HG02870 (cell line): ENCODE measurements around the gene ESD.
"Not testable (repeated sequence)": the region's sequence is repeated elsewhere in the genome, so short reads cannot be mapped to it uniquely, and the experiment has no call there.

Experiments
- ATAC-seq: cut with Tn5 transposase; IDR thresholded peaks from one replicate; pipeline ENCODE4 v1.9.1; 2021; ENCODE audit warnings: mild to moderate bottlenecking, moderate library complexity; ENCODE audit not compliant: unreplicated experiment

ESD gene

DNA sequence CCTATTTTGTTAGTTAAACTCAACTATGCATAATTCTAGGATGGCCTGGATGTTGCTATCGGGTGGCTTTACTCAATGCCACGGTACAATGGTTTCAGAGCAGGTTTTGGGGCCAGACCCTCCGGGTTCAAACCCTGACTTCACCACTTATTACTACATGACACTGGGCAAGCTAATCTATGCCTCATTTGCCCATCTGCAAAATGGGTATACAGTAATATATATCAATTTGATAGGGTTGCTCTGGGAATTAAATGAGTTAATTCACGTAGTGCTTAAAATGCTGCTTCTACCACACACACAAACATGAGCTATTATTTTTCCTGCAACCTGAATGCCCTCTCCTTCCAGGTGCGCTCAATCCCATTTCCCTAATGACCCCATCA lies 839 bp downstream of the ESD start:
- ATAC-seq, result no peak

DNA sequence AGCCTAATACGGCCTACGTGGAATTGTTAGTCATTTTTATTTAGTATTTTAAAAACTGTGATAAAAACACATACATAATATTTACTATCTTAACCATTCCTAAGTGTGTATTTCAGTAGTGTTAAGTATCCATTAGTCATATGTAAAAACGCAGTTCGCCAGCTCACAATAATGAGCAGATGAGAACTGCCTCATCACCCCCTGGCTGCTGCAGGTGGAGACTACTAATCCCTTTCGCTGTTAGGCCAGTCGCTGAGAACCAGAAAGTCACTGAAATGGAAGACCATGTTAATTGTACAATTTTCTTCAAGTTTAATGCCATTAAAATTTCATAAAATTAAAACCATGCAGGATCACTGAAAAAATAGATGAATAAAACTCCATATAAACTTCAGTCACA lies 1.6 kb downstream of the ESD start:
- ATAC-seq, result no peak

DNA sequence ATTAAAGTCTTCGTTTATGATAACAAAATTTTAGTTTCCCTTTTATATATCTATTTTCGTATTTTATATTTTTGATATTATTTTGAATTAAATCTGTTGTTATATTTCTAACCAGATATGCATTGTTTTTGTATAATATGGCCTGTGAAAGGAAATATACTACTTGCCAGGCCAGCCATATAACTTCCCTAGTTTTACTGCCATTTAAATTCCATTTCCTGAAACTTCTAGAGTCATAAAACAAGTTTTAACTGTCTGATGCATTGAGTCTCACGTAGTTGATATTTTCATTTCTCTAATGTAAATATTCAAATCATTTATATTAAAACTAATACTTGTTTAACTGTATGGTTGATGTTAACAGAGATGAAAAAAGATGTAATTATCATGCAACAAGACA lies 13.5 kb downstream of the ESD start:
- ATAC-seq, result no peak

DNA sequence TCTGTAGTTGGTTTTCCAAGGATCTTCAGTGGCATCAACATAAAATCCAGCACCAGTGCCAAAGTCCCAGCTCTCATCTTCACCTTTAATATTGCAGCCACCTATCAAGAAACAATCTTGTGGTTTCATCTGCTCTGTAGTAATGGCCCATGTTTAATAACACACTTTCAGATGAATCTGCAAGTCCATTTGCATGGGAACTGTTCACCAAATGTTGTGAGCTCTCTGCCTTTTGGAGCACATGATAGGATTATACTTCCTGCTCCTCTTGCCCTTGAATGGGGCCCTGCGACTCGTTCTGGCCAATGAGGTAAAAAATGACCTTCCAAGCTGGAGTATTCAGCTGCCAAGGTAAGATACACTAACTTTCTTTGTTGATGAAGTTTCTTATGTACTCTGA lies 14.3 kb downstream of the ESD start:
- no peak for ATAC-seq

DNA sequence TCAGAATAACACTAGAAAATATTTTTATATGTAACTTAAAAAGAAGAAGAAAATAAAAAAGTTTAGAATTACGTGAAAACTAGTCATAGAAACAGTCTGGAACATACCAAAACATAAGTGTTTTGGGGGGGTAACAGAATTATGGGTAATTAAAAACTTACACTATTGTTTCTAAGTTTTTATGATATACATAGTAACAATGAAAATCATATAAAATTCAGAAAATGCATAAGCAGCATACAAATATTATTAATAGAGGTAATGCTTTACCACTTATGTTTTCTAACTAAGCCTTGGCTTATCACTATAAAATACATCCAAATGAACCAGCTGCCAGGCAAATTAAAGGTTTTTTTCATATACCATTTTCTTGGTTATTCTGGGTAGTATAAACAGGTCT lies 14.9 kb downstream of the ESD start:
- ATAC-seq, result no peak

DNA sequence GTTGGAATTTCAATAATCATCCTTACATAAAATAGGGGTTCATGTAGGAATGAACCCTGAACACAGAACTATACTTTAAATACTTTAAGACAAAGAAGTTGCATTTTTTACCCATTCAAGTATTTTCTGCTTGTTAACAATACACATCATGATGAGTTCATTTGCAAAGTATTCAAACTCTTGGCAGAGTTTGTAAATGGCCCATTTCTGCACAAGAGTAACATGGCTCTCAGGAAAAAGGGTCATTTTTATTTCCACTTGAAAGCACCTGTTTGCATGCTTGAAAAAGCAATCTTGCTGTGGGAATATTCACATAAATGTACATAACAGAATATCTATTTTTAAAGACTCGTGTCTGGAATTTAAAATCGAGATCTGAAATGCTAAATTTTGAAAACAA lies 18.1 kb downstream of the ESD start:
- no peak for ATAC-seq

DNA sequence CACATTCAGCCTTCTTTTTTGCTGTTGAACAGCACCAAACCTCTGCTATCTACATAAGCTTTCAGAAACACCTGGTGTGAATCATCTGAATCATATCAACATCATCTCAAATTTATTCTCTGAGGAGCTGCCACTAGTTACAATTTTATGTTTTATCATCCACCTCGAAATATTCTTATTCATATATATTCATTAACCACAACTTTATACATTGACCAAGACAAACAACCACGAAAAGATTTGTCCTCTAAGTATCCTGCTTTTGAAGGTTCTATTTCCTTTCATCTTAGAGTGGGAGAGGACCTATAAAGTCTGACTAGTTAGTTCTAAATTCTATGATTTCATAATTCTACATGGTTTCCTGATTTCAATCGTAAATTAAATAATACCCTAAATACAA lies 18.9 kb downstream of the ESD start:
- no peak for ATAC-seq

DNA sequence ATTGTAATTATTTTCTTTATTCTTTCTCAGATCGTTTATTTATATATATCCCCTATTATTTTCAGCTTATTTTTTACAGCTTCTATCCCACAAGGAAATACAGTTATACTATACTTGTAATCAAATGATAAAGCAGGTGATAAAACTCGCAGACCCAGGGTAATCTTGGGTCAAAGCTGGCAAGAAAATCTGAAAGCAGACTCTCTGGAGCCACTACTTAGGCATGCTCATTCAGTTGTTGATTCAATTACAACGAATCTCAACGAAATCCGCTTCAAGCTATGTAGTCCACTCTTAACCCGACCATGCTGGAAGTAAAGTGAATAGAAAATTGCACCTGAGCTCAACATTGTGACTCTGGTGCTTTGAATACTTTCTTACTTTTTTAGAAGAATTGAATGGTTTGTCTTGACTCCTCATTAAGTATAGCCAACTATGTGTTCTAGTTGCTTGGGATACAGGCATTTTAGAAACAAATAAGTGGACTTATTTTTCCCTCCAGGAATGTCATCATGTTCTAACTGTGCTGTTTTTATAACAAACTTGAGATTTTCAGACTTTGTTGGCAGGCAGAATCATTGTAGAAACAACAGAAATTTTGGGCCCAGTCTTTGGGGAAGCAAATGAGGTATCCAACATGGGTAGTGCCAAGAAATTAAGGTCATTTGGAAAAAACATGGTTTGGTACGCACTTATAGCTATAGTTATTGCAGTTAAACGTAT lies 21.4 kb downstream of the ESD start:
- no peak for ATAC-seq

DNA sequence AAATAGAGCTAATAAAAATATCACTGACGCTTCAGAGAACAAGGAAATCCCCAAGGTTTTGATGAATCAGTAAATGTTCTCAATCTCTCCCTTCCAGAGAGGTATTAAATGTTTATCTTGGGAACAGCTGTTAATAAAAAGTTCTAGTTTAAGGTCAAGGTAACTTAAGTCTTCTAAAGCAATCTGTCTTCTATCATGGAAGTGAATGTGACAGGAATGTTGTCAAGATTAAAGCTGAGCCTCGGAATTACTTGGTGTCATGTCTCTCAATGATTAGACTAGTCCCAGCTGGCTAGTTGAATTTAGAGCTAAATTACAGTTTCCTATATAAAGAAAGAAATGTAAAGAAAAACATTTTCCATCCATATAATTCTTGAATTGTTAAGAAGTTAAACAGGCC lies 23.4 kb downstream of the ESD start:
- no peak for ATAC-seq

DNA sequence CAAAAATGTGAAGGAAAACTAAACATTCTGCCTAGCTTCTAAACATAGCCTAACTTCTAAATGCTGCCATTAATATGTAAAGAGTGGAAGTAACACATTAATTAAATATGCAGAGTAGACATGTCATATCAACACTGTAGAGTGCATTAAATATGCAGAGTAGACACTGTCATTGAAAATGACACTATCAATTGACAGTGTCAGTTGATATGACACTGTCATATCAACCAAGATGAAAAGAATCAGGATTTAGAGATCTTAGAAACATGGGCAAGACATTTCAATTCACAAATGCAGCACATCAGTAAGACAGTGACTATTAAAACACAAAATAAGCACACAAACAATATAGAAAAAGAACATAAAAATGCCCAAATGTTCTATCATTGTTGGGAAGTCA lies 25.3 kb downstream of the ESD start:
- no peak for ATAC-seq

DNA sequence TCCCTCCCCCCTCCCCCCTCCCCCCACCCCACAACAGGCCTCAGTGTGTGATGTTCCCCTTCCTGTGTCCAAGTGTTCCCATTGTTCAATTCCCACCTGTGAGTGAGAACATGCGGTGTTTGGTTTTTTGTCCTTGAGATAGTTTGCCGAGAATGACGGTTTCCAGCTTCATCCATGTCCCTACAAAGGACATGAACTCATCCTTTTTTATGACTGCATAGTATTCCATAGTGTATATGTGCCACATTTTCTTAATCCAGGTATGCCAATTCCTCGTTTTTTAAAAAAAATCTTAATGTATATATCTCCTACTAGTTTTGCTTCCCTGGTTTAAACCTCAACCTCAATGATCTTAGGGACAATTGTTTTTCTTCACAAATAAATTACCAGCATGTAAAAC lies 27.0 kb downstream of the ESD start:
- not testable (repeated sequence) for ATAC-seq

DNA sequence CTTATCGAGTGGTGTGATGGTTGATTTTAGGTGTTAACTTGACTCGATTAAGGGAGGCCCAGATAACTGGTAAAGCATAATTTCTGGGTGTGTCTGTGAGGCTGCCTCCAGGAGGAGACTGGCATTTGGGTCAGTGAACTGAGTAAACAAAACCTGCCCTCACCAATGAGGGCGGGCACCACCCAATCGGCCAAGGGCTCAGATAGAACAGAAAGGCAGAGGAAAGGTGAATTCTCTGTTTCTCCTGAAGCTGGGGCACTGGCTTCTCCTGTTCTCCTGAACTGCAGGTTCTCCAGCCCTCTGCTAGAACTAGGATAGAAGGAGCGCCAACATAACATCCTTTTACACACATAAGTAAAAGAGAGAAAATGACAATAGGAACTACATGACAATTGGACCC lies 35.1 kb downstream of the ESD start:
- ATAC-seq, result no peak

DNA sequence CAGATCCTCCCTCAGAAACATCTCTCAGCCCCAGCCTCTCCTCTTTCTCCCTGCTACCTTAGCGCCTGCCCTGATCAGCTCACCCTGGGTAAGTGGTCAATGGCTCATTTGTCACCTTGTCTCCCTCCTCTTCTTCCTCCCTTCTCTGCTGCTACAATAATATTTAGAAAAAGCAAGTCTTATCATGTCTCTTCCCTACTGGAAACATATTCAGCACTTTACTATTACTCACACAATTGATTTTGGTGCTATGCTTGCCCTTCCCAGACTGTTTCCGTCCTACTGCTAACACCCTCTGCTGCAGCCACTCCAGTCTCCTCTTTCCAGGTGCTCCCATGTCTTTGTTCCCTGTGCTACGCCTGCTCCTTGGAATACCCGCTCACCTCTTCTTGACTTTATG lies 35.8 kb downstream of the ESD start:
- no peak for ATAC-seq

DNA sequence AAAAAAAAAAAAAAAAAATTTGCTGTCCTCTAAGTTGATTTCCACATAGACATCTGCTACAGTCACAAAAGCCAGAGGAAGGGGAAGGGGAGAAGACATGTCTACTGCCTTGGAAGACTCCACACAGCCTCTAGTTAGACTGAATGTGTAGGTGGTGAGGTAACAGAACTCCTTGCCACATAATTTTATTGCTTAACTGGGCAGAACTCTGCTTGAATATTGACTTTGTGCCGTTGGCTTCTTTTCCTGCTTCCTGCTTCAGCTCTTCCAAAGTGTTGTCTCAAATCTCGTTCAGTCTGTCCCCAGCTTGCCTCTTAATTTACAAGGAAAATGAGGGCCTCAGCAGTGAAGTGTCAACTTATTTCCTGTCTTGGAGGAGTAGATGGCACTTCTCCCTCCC lies 37.1 kb downstream of the ESD start:
- no peak for ATAC-seq

DNA sequence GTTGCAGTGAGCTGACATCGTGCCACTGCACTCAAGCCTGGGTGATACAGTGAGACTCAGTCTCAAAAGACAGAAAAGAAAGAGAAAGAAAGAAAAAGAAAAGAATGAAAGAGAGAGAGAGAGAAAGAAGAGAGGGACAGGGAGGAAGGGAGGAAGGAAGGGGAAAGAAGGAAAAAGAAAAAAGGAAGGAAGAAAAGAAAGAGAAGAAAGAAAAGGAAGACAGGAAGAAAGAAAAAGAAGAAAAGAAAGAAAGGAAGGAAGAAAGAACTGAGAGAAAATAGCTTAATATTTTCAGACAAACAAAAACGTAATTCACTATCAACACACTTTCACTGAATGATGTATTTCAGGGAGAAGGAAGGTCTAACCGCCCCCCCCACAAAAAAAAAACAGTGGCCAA lies 39.3 kb downstream of the ESD start:
- no peak for ATAC-seq

DNA sequence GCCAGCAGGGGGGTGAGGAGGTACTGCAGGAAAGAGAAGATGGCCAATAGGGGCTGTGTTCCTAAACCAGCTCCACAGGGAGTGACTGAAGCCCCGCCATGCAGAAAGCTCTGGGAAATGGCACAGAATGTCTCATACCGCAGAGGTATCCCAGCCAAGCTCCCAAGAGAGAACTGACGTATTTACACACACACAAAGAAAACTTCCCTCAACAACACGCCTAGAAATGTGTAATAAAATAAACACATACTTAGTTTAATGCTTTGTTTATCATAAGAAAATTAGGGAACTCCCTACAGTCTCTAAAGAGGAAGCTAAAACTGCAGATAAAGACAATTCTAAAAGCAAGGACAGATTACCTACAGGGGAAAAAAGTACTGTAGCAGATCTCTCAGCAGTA lies 40.0 kb downstream of the ESD start:
- no peak for ATAC-seq

DNA sequence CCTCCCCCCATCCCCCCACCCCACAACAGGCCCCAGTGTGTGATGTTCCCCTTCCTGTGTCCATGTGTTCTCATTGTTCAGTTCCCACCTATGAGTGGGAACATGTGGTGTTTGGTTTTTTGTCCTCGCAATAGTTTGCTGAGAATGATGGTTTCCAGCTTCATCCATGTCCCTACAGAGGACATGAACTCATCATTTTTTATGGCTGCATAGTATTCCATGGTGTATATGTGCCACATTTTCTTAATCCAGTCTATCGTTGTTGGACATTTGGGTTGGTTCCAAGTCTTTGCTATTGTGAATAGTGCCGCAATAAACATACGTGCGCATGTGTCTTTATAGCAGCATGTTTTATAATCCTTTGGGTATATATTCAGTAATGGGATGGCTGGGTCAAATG lies 41.5 kb downstream of the ESD start:
- not testable (repeated sequence) for ATAC-seq

DNA sequence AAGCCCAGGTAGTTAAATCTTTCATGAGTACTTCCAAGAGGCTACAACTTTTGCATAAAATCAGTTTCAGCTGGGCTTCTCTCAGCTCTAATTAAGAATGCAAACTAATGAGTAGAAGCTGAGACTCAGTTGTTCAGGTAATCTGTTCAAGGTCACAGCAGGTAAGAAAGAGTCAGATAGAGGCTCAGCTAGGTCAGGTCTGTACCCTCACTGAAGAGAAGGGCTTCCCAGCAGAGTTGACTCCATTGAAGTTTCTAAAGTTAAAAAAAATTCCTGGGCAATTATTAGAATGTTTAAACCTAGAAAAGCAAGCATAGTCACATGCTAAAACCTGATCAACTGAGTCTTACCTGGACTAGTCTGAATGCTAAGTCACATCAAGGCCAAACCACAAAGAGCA lies 42.1 kb downstream of the ESD start:
- ATAC-seq, result no peak

DNA sequence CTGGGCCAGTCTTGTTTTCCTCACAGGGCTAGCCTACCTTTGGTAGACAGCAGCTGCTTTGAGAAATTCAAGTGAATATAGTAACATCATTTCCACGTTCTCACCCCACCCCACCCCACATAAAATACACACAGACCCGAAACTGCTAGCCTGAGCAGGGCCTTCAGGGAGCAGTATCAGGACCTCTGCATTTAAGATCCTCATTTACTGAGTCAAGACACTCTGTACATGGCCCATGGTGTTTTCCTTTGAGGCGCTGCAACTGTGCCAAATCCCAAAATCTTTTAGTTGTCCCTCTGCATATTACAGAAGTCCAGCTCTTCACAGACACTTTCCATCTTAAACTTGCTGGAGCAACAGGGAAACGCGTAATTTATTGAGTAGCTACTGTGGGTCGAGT lies 43.0 kb downstream of the ESD start:
- ATAC-seq, result no peak

DNA sequence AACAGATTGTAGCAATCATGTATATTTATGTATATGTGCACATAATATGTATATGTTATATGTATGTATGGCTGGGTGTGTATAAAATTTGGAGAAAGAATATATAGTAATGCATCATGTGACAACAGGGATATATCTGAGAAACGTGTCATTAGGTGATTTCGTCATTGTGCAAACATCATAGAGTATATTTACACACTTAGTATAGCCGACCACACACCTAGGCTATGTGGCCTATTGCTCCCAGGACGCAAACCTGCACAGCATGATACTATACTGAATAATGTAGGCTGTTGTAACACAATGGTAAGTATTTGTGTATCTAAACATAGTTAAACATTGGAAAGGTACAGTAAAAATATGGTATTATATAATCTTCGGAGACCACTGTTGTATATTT lies 43.8 kb downstream of the ESD start:
- ATAC-seq, result no peak

DNA sequence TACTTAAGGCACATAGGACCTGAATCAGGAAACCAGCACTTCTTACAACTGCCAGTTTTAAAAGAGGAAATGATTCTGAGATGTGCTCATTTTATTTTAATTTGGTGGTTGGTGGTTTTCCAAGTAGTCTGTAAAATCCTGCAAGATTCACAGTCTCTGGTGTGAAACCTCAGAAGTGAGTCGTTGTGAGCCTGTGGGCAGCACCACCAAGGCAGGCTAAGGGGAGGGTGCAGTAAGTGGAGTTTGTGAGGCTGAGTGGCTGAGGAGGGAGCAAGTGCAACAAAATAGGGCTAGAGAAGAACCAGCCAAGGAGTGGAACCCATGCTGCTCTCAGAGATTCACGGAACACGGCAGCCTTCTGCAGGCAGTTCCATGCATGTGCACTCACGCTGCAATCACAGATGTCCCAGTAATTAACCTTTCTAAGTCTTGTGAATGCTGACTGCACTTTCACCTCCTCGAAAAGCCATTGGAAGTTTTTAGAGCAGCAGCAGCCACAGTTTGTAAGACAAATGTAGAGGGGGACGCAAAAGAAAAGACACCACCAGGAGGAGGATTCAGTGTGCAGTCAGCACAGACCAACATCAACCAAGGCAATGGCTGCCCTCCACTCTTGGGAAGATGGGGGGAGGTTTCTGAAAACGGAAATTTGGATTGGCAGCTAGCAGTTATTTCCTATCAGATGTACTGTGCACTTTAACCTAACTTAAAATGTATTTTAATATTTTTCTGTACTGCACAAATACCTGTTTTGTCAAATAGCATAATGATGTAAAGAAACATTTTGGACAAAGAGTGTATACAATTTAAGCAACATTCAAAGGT lies 44.9 kb downstream of the ESD start:
- peak; percentile 85 for ATAC-seq

DNA sequence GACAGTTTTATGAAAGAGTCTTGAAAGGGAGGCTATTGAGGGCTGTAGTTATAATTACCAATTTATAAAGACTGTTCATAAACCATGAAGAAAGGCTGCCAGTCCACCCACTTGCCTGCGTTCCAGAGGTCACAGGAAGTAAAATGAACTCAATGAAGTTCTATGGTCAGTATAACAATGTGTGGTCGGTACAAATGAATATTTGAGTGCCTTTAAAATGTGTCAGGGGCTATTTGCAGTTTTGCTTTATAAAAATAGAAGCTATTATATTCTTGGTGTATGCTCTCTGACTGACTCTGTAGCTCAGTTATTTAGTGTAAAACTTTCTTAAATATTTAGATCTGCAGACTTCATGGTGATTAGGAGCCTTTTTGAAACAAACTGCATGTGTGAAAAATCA lies 47.0 kb downstream of the ESD start:
- no peak for ATAC-seq

DNA sequence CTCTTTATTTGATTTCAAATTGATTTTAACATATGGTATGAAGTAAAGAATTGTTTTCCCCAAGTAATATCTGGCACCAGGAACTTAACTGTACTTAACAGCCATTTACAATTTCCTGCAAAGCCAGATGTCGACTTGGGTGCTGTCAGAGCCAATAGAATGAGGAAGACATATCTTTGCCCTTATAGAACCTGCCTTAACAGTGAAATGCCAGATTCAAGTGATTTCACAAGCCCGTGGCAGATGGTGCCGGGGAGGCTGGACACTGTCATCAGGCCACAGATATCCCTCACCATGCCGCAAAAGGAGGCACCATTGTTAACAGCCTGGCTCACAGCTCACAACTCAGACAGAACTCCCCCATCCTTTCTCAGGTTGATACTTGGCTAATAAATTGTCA lies 48.7 kb downstream of the ESD start:
- ATAC-seq, result no peak
